ENCODE results near the gene GVQW3. TPM values are rescaled to one million over a fixed set of nuclear protein-coding genes. Genes with fewer than 3 reads are reported as not detected.
A peak's percentile ranks its signal among the peaks of the same experiment; 100 is the strongest.

GVQW3 gene
- total RNA-seq, 2 donors from 2014 or later: 2.2 to 2.8 TPM

DNA sequence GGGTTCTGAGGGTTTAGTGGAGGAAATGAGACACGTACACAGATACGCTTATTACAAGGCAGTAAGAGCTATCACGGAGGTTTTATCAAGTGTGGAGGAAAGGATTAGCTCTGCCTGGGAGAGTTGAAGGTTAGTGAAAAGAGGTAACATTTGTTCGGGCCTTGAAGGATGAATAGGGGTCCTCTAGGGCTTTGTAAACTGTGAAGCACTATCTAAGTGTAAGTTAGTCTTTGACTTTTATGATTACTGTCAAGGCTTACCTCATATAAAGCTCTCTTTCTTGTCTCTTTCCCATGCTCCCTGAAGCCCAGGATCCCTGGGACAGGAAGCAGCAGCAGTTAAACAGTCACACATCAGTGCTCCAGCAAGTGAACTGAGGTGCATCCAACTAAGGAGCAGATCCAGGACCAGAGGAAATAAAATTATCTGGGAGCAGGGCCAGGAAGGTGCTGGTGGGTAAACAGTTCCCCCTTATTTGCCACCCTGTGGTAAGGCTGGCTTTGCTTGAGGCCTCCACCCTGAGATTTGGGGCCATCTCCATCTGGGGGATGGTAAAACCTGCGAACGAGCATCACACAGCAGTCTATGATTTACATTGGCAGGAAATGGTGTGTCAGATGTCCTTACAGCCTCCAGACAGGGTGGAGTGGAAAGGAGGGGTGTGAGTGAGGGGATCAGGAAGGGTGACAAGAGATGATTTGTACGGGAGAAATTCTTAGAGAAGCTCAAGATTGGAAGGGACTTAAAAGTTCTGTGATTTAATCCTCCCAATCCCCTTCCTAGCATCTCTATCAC, 27.2 kb downstream of the GVQW3 start:
- TF ChIP-seq CTCF (IDR thresholded peaks at IDR 0.05): no peak
- no peaks in the 10 kb centered on the region for H3K9me3 ChIP-seq
- DNase-seq: no peak
- H3K36me3 ChIP-seq: no peaks in the 10 kb centered on the region
- no peak overlapping the region for H3K4me3 ChIP-seq
- H3K9ac ChIP-seq (ENCODE audit: low read depth in 2 of 2, low read length in 2 of 2): no peak overlapping the region
- no peaks in the 10 kb centered on the region for H3K27me3 ChIP-seq
- intact Hi-C loops (cut with DNase I): no loop called here
- no peaks in the 10 kb centered on the region for H3K4me1 ChIP-seq
- H3K27ac ChIP-seq: no peak overlapping the region

- no peak overlapping the region for H3K27ac ChIP-seq
- no peaks in the 10 kb centered on the region for H3K4me1 ChIP-seq
- no peaks in the 10 kb centered on the region for H3K9me3 ChIP-seq
- intact Hi-C loops (cut with DNase I): no loop called here
- no peak for TF ChIP-seq CTCF (IDR thresholded peaks at IDR 0.05)
- no peak for DNase-seq
- no peaks in the 10 kb centered on the region for H3K36me3 ChIP-seq
- no peaks in the 10 kb centered on the region for H3K27me3 ChIP-seq
- H3K4me3 ChIP-seq: no peak overlapping the region
- no peak overlapping the region for H3K9ac ChIP-seq (ENCODE audit: low read depth in 2 of 2, low read length in 2 of 2)
These were observed 29.8 kb downstream of the GVQW3 start for GRCh38 chr11:76410851-76411357.

DNA sequence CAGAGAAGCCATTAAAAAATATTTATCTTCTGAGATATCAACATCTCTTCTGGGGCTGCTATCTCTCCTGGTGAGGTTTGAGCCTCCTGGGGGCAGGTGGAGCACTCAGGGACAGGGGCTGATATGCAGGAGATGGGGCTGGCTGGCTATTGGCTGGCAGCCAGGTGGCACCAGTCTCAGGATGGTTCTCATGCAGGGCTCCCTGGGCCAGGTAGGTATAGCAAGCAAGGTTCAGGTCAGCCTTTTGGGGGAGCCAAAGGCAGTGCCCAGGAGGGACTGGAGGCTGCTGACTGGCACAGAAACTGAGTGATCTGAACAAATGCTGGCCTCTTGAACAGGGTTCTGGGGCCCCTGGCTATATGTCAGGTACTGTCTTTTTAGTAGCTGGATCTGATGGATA, 34.0 kb downstream of the GVQW3 start:
- no peak for DNase-seq
- no peak for TF ChIP-seq CTCF (IDR thresholded peaks at IDR 0.05)
- H3K9ac ChIP-seq (ENCODE audit: low read depth in 2 of 2, low read length in 2 of 2): no peak overlapping the region
- H3K9me3 ChIP-seq: no peaks in the 10 kb centered on the region
- H3K27ac ChIP-seq: no peak overlapping the region
- H3K4me1 ChIP-seq: no peaks in the 10 kb centered on the region
- H3K36me3 ChIP-seq: no peaks in the 10 kb centered on the region
- intact Hi-C loops (cut with DNase I): no loop called here
- H3K27me3 ChIP-seq: no peaks in the 10 kb centered on the region
- no peak overlapping the region for H3K4me3 ChIP-seq

- DNase-seq: no peak
- no peak overlapping the region for H3K27ac ChIP-seq
- H3K27me3 ChIP-seq: no peaks in the 10 kb centered on the region
- peak; percentile 24 for TF ChIP-seq CTCF (IDR thresholded peaks at IDR 0.05)
- no peak overlapping the region for H3K9ac ChIP-seq (ENCODE audit: low read depth in 2 of 2, low read length in 2 of 2)
- H3K9me3 ChIP-seq: no peaks in the 10 kb centered on the region
- no peaks in the 10 kb centered on the region for H3K4me1 ChIP-seq
- no peak overlapping the region for H3K4me3 ChIP-seq
- no peaks in the 10 kb centered on the region for H3K36me3 ChIP-seq
- intact Hi-C loops (cut with DNase I): no loop called here
These were observed 38.8 kb downstream of the GVQW3 start for GRCh38 chr11:76419896-76420295.

- H3K27ac ChIP-seq: no peak overlapping the region
- DNase-seq: no peak
- H3K36me3 ChIP-seq: no peaks in the 10 kb centered on the region
- no peak for TF ChIP-seq CTCF (IDR thresholded peaks at IDR 0.05)
- H3K4me3 ChIP-seq: no peak overlapping the region
- no peaks in the 10 kb centered on the region for H3K4me1 ChIP-seq
- intact Hi-C loops (cut with DNase I): no loop called here
- H3K9ac ChIP-seq (ENCODE audit: low read depth in 2 of 2, low read length in 2 of 2): no peak overlapping the region
- H3K27me3 ChIP-seq: no peaks in the 10 kb centered on the region
- H3K9me3 ChIP-seq: no peaks in the 10 kb centered on the region
These were observed 43.3 kb downstream of the GVQW3 start for GRCh38 chr11:76424379-76424778.
